HK-2 (cell line): ENCODE data around the gene WDR76.
"Not testable (repeated sequence)": the region's sequence is repeated elsewhere in the genome, so short reads cannot be mapped to it uniquely, and the experiment has no call there.

Experiments
- DNase-seq: peaks from one replicate; pipeline ENCODE4 v3.0.0-alpha.2; 2018; ENCODE audit not compliant: unreplicated experiment

WDR76 gene

GRCh38 chr15:43826508-43827341, at the start of gene WDR76:
WDR76 (plus strand) TSS chr15:43827002; CDS start chr15:43827033, 31 bp downstream.
- peak; percentile 78 for DNase-seq

GRCh38 chr15:43777267-43777914, 49.4 kb upstream of the WDR76 start:
- peak; percentile 76 for DNase-seq

- no peak for DNase-seq
Observed at GRCh38 chr15:43779016-43779415, 47.8 kb upstream of the WDR76 start.

GRCh38 chr15:43789409-43789808, 37.4 kb upstream of the WDR76 start:
- DNase-seq: no peak

GRCh38 chr15:43791993-43792760, 34.6 kb upstream of the WDR76 start, which contains the start of gene SERF2:
SERF2 (plus strand) TSS chr15:43792320; CDS start chr15:43792377, 57 bp downstream.
- peak; percentile 98 for DNase-seq

GRCh38 chr15:43792761-43793476, 33.9 kb upstream of the WDR76 start:
- DNase-seq: no peak

GRCh38 chr15:43793647-43794046, 33.2 kb upstream of the WDR76 start:
- no peak for DNase-seq

- DNase-seq: peak; percentile 38
Observed at GRCh38 chr15:43794269-43795037, 32.3 kb upstream of the WDR76 start.

- no peak for DNase-seq
Observed at GRCh38 chr15:43795197-43795596, 31.6 kb upstream of the WDR76 start.

GRCh38 chr15:43795997-43796396, 30.8 kb upstream of the WDR76 start:
- no peak for DNase-seq

GRCh38 chr15:43796566-43796965, 30.2 kb upstream of the WDR76 start:
- DNase-seq: no peak

GRCh38 chr15:43799209-43799944, 27.4 kb upstream of the WDR76 start:
- no peak for DNase-seq

GRCh38 chr15:43799945-43800285, 26.9 kb upstream of the WDR76 start, which contains the start of gene SERINC4:
SERINC4 (minus strand) TSS chr15:43800220; CDS start chr15:43799986, 234 bp downstream.
- no peak for DNase-seq

- peak; percentile 83 for DNase-seq
Observed at GRCh38 chr15:43800286-43801141, 26.3 kb upstream of the WDR76 start, which contains the start of gene HYPK. HYPK (plus strand) TSS chr15:43800599; CDS start chr15:43800623, 24 bp downstream.

GRCh38 chr15:43802676-43803075, 24.1 kb upstream of the WDR76 start:
- not testable (repeated sequence) for DNase-seq

- no peak for DNase-seq
Observed at GRCh38 chr15:43808435-43808950, 18.3 kb upstream of the WDR76 start.

GRCh38 chr15:43808960-43809678, 17.7 kb upstream of the WDR76 start:
- DNase-seq: no peak

GRCh38 chr15:43815064-43815463, 11.7 kb upstream of the WDR76 start:
- DNase-seq: not testable (repeated sequence)
